GM12892 (cell line): ENCODE measurements around the gene RBM20.
A peak's percentile ranks its signal among the peaks of the same experiment; 100 is the strongest.

Experiments used
- POLR2A ChIP-seq: IDR thresholded peaks from 2 replicates; pipeline ENCODE4 v1.6.1; 2011; ENCODE audit warnings: low read depth, low read length, control low read depth
- POLR2AphosphoS5 ChIP-seq: IDR thresholded peaks from 2 replicates; pipeline ENCODE4 v1.6.1; 2011; ENCODE audit warnings: low read depth, low read length, control low read depth
- TAF1 ChIP-seq: IDR thresholded peaks from 2 replicates; pipeline ENCODE4 v1.6.1; 2011; ENCODE audit warnings: low read depth, mild to moderate bottlenecking, control low read depth, low read length, borderline replicate concordance

DNA sequence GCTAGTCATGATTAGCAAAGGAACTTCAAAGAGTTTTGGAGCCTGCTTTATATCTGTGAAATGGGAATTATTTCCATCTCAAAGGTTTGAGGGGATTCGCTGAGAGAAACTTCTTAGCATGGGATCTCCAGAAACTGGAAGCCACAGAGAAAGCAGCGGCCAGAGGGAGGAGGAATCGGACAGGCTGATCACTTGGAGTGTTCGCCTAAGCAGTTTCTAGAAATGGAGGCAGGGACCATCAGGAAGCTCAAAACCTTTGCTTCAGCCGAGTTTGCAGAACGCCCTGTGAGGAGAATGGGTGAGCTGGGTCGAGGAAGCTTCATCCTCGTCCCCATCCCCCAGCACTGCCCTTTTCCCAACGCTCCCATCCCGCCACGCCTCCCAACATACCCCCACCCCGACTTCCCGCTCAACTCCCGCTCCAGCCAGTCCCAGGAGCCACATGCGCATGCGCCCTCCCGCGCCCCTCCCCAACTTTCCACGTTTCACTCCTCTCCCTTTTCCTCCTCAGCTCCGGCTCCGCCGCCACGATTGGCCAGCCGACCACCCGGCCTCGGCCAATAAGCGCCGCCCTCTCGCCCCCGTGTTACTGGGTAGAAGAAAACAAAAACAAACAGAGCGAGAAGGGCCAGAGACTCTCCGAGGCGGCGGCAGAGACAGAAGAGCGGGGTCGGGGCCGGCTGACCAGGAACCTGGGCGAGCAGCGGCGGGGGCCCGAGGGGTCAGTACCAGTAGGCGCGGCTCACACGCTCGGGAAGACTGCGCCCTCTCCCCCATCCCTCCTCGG lies 227.4 kb downstream of the RBM20 start, which contains the start of gene PDCD4:
- peak; percentile 79 for TF ChIP-seq POLR2A
- peak; percentile 67; the same call in 1 of the 2 replicates for TF ChIP-seq POLR2AphosphoS5
- TF ChIP-seq TAF1 = 0 out of 2 replicates have a peak, but pooled peaks have one; percentile 24
